H1 (cell line): Measurements from ENCODE around the gene WBP1L. TPM values are rescaled to one million over a fixed set of nuclear protein-coding genes. Genes with fewer than 3 reads are reported as not detected.

ENCODE experiments used
- CTBP2 ChIP-seq: IDR thresholded peaks from 2 replicates; pipeline ENCODE4 v1.7.0; 2011; ENCODE audit warnings: borderline replicate concordance, mild to moderate bottlenecking, moderate library complexity, mixed read lengths, low read length; ENCODE audit not compliant: insufficient read depth, insufficient read length
- RXRA ChIP-seq: IDR thresholded peaks from 2 replicates; pipeline ENCODE4 v1.6.1; 2011; ENCODE audit warnings: low read depth, mild to moderate bottlenecking, low read length, moderate library complexity; ENCODE audit not compliant: insufficient read depth
- SIX5 ChIP-seq: IDR thresholded peaks from 2 replicates; pipeline ENCODE4 v1.6.1; 2011; ENCODE audit warnings: mild to moderate bottlenecking, low read depth, low read length
- polyA plus RNA-seq, 7 experiments: library from polyadenylated mRNA; depleted of rRNA in 3 of 7; stranded (reverse) in 5 of 7; unstranded in 2 of 7; fragments of >200 nt in 5 of 7; fragments of 200-250 nt in 2 of 7; gene quantifications; 1 replicate in 5 of 7; 2 replicates in 1 of 7; 4 replicates in 1 of 7; pipeline versions ENCODE4 v1.2.1 to v1.2.3, GENCODE V29; 2011 to 2013; ENCODE audit warnings: missing spikeins in 2 of 7, mixed read lengths in 2 of 7
- total RNA-seq: library from RNA; stranded (reverse); fragmentation: NEBNext Ultra II Directional; extraction: Animal tissue kit (Norgen Biotek cat#: 25700); gene quantifications from 2 replicates; pipeline ENCODE4 v1.2.1, GENCODE V29; 2021

WBP1L gene
- total and polyA plus RNA-seq, 2 of the 8 experiments (the other 6 are each of a cell fraction or from before 2014, with no cell fraction given): 26.6 to 29.9 TPM

GRCh38 chr10:102827597-102827975 is 83.8 kb downstream of the WBP1L start (continued):
- TF ChIP-seq CTBP2 (no peak), RXRA (no peak), SIX5 (no peak)
